K562 (cell line): Measurements from ENCODE around the gene TANK. TPM values are rescaled to one million over a fixed set of nuclear protein-coding genes. Genes with fewer than 3 reads are reported as not detected.

Experiments
- ATAC-seq: fragments of 200-7000 bp; cut with Tn5 transposase; 3 replicates; pipeline ENCODE4 v1.9.1; 2020; ENCODE audit warnings: moderate library complexity
- BruUV-seq: library from RNA; stranded (reverse); fragments of 400-500 nt; replicated peaks from 2 replicates; lab custom pipeline; 2021; lab: Mats Ljungman, UMichigan
- CTCF ChIA-PET: fragments of 300-600 bp; formaldehyde crosslinking; extraction: SDS; loops from one replicate; lab custom pipeline; 2021; ENCODE audit warnings: low intra/inter-chr PET ratio; lab: Yijun Ruan, JAX
- POLR2A ChIA-PET: fragments of 300-600, 350-650 bp; sonication (Branson Sonifier 250); formaldehyde crosslinking; extraction: SDS; loops from one replicate; lab custom pipeline; 2021; ENCODE audit warnings: antibody characterized with exemption, inconsistent platforms; lab: Yijun Ruan, JAX
- DNase-seq, 4 experiments: peaks; one replicate each; pipeline versions ENCODE4 v3.0.0 to v3.0.0-alpha.2; 2011 to 2018; ENCODE audit warnings: low spot score in 3 of 4, mixed read lengths in 3 of 4; ENCODE audit errors: extremely low read depth in 1 of 4
- FAIRE-seq: peaks from 2 replicates; lab custom pipeline; 2011; peaks lifted over from hg19 to GRCh38; lab: Jason Lieb, UNC
- H2AFZ ChIP-seq: 2 replicates; pipeline ENCODE4 v1.6.0; 2011; ENCODE audit warnings: low read depth, low read length, control low read depth, inconsistent platforms
- H3K27ac ChIP-seq: fragments of 200-600 bp; 3 replicates; pipeline ENCODE4 v1.8.0; 2011; ENCODE audit warnings: low read depth, mild to moderate bottlenecking, control low read depth, inconsistent platforms, low read length, moderate library complexity, mixed read lengths; ENCODE audit errors: extremely low read depth
- H3K27me3 ChIP-seq, 2 experiments: fragments of 300-600 bp in 1 of 2; 2 replicates in 1 of 2; 3 replicates in 1 of 2; pipeline versions ENCODE4 v1.6.0 to v1.8.0; 2011; ENCODE audit warnings: inconsistent platforms in 2 of 2, low read length in 2 of 2, mild to moderate bottlenecking in 1 of 2, mixed read lengths in 1 of 2, moderate library complexity in 1 of 2; ENCODE audit not compliant: control insufficient read depth in 2 of 2, insufficient read depth in 2 of 2
- H3K36me3 ChIP-seq: fragments of 300-600 bp; 3 replicates; pipeline ENCODE4 v1.8.0; 2011; ENCODE audit warnings: mild to moderate bottlenecking, low read length, inconsistent platforms; ENCODE audit not compliant: control insufficient read depth, insufficient read depth
- H3K4me1 ChIP-seq, 2 experiments: fragments of 200-600 bp in 1 of 2; replicated peaks in 1 of 2; 2 replicates in 1 of 2; 3 replicates in 1 of 2; pipeline versions ENCODE4 v1.5.1 to v1.8.0; 2011; ENCODE audit warnings: inconsistent platforms in 2 of 2, low read length in 2 of 2, mild to moderate bottlenecking in 1 of 2, mixed read lengths in 1 of 2, moderate library complexity in 1 of 2; ENCODE audit not compliant: control insufficient read depth in 2 of 2, insufficient read depth in 2 of 2
- H3K4me2 ChIP-seq: 2 replicates; pipeline ENCODE4 v1.6.1; 2011; ENCODE audit warnings: low read length, control low read depth, inconsistent platforms, mixed read lengths; ENCODE audit not compliant: insufficient read depth
- H3K4me3 ChIP-seq: fragments of 200-600 bp; sonication (generic), shearing (Covaris generic); 2 replicates; pipeline ENCODE4 v1.5.1; 2016; ENCODE audit warnings: control low read depth, inconsistent platforms
- H3K79me2 ChIP-seq: fragments of 200-600 bp; 3 replicates; pipeline ENCODE4 v1.8.0; 2011; ENCODE audit warnings: low read length, inconsistent platforms; ENCODE audit not compliant: control insufficient read depth, insufficient read depth
- H3K9ac ChIP-seq, 2 experiments: 2 replicates each; pipeline versions ENCODE4 v1.6.0 to v1.6.1; 2011; ENCODE audit warnings: low read depth in 2 of 2, low read length in 2 of 2, control low read depth in 1 of 2, inconsistent platforms in 1 of 2, mild to moderate bottlenecking in 1 of 2, mixed read lengths in 1 of 2; ENCODE audit not compliant: insufficient read depth in 1 of 2
- H3K9me1 ChIP-seq: one replicate; pipeline ENCODE4 v1.6.0; 2011; ENCODE audit warnings: inconsistent platforms, mild to moderate bottlenecking, low read length, moderate library complexity; ENCODE audit not compliant: control insufficient read depth, insufficient read depth
- H3K9me3 ChIP-seq: replicated peaks from 2 replicates; pipeline ENCODE4 v1.5.1; 2011; ENCODE audit warnings: low read depth, low read length, inconsistent platforms; ENCODE audit not compliant: control insufficient read depth, insufficient read depth
- H4K20me1 ChIP-seq: replicated peaks from 2 replicates; pipeline ENCODE4 v1.6.1; 2011; ENCODE audit warnings: low read length, inconsistent platforms, mixed read lengths; ENCODE audit not compliant: control insufficient read depth, insufficient read depth
- ADNP ChIP-seq: fragments of 200-800 bp; sonication (Bioruptor generic); IDR thresholded peaks from 2 replicates; pipeline ENCODE4 v1.6.1; 2016; ENCODE audit warnings: missing genetic modification characterization, missing compliant biosample characterization
- ATF1 ChIP-seq, 2 experiments: fragments of 450-650 bp in 1 of 2; IDR thresholded peaks; 2 replicates each; pipeline ENCODE4 v1.6.1; 2016; ENCODE audit warnings: missing compliant biosample characterization in 1 of 2, missing genetic modification characterization in 1 of 2
- CBX3 ChIP-seq, 2 experiments: IDR thresholded peaks; 1 replicate in 1 of 2; 2 replicates in 1 of 2; pipeline ENCODE4 v1.6.1; 2012; ENCODE audit warnings: inconsistent platforms in 2 of 2, low read length in 2 of 2, borderline replicate concordance in 1 of 2, control low read depth in 1 of 2
- CHAMP1 ChIP-seq: fragments of 450-650 bp; IDR thresholded peaks from 2 replicates; pipeline ENCODE4 v1.6.1; 2016; ENCODE audit warnings: mild to moderate bottlenecking
- EHMT2 ChIP-seq: fragments of 450-650 bp; IDR thresholded peaks from 2 replicates; pipeline ENCODE4 v1.6.1; 2018; ENCODE audit warnings: antibody characterized with exemption
- FOSL1 ChIP-seq: fragments of 200-800 bp; sonication (Bioruptor generic); conservative IDR thresholded peaks from 2 replicates; pipeline ENCODE4 v1.6.1; 2016; ENCODE audit warnings: missing genetic modification characterization, missing compliant biosample characterization
- MBD2 ChIP-seq: sonication (generic); IDR thresholded peaks from 2 replicates; pipeline ENCODE4 v1.6.1; 2016; ENCODE audit warnings: low read depth, borderline replicate concordance
- NCOA4 ChIP-seq: fragments of 450-650 bp; IDR thresholded peaks from 2 replicates; pipeline ENCODE4 v1.6.1; 2018; ENCODE audit warnings: mild to moderate bottlenecking; ENCODE audit not compliant: partially characterized antibody
- RCOR1 ChIP-seq, 2 experiments: IDR thresholded peaks; 2 replicates each; pipeline ENCODE4 v1.6.1; 2012; ENCODE audit warnings: low read depth in 2 of 2, low read length in 2 of 2, borderline replicate concordance in 1 of 2, improper control_type of control experiment in 1 of 2
- SMARCE1 ChIP-seq: fragments of 450-650 bp; IDR thresholded peaks from 2 replicates; pipeline ENCODE4 v1.7.1; 2016; ENCODE audit warnings: mild to moderate bottlenecking
- ZNF23 ChIP-seq: fragments of 250-450 bp; sonication (Bioruptor Pico); IDR thresholded peaks from 2 replicates; pipeline ENCODE4 v1.4.0; 2020; ENCODE audit warnings: mild to moderate bottlenecking
- ZSCAN29 ChIP-seq: fragments of 450-650 bp; IDR thresholded peaks from 2 replicates; pipeline ENCODE4 v1.6.1; 2017
- WGBS: fragments of 100-300 bp; shearing (Covaris generic); methylation state at CpG from one replicate; pipeline ENCODE4 v1.1.6; 2016; ENCODE audit warnings: low coverage, mixed read lengths; ENCODE audit not compliant: insufficient coverage; ENCODE audit errors: missing lambda C conversion rate; 5-methylcytosine and 5-hydroxymethylcytosine counted together
- in situ Hi-C: fragments of 300-500 bp; cut with MboI; formaldehyde crosslinking; loops from 4 replicates; pipeline ENCODE4 v1.15.0; 2018; ENCODE audit warnings: inconsistent platforms, mixed read lengths
- intact Hi-C: fragments of 100-400 bp; cut with micrococcal nuclease; formaldehyde crosslinking; loops from 2 replicates; pipeline ENCODE4 v1.14.2; 2022
- polyA plus RNA-seq, 8 experiments: library from polyadenylated mRNA; depleted of rRNA in 4 of 8; stranded (reverse) in 5 of 8; unstranded in 3 of 8; fragments of >200 nt; fragmentation: Nextera tagmentation in 2 of 8; fragmentation: Illumina TruSeq in 1 of 8; extraction: Ambion mirVana in 2 of 8; extraction: Trizol in 1 of 8; gene quantifications; 2 replicates each; pipeline versions ENCODE4 v1.2.1 to v1.2.3, GENCODE V29; 2011 to 2014; ENCODE audit warnings: inconsistent platforms in 1 of 8, missing spikeins in 1 of 8
- total RNA-seq, 7 experiments: library from RNA; depleted of rRNA in 6 of 7; stranded (reverse); fragments of >200 nt in 6 of 7; fragmentation: Illumina TruSeq in 2 of 7; extraction: Trizol in 2 of 7; gene quantifications; 2 replicates each; pipeline versions ENCODE4 v1.2.1 to v1.2.3, GENCODE V29; 2011 to 2021; ENCODE audit warnings: low replicate concordance in 1 of 7
- TF ChIP-seq, protein P1 (sequence below): sonication (generic); formaldehyde crosslinking; IDR thresholded peaks from 2 replicates; pipeline ENCODE4 v1.8.1; 2022; ENCODE audit warnings: missing genetic modification reagents
- TF ChIP-seq, protein P2 (sequence below): sonication (generic); formaldehyde crosslinking; IDR thresholded peaks from 2 replicates; pipeline ENCODE4 v1.5.0; 2020; ENCODE audit warnings: missing genetic modification reagents
- TF ChIP-seq, protein P3 (sequence below): fragments of 450-650 bp; IDR thresholded peaks from 2 replicates; pipeline ENCODE4 v1.6.1; 2016

Gene TANK
- total and polyA plus RNA-seq, 9 of the 15 experiments (the other 6 are each of a cell fraction or from before 2014, with no cell fraction given), result 43.0 to 91.5 (median 54.4) TPM

- TF ChIP-seq NCOA4 (no peak), ADNP (tag) (no peak)
These were observed 47.7 kb downstream of the TANK start (continued) for GRCh38 chr2:161207941-161208340.

- peaks cover 46% of the 10 kb centered on the region for H3K36me3 ChIP-seq
- peak overlapping the region; percentile 46; the same call in 1 of the 3 replicates for H3K27ac ChIP-seq
- no peaks in the 10 kb centered on the region for H4K20me1 ChIP-seq
- CTCF ChIA-PET, result no interaction called here
- H3K27me3 ChIP-seq, result no peaks in the 10 kb centered on the region
- peak; percentile 86 for FAIRE-seq
- H3K4me1 ChIP-seq, result peaks cover 0 to 9% of the 10 kb centered on the region in 2 experiments; a peak in 1 of 5 replicates
- ATAC-seq, result peak; percentile 97
- DNase-seq, result peak; percentile 12 to 80 (median 32)
- intact Hi-C loops, result no loop called here
- no peak overlapping the region for H2AFZ ChIP-seq
- POLR2A ChIA-PET, result interaction anchor here (1.1 kb wide), 1 partner anchor 35 kb away, joined by 3 read pairs; no protein-coding TSS in a partner anchor
- WGBS, result 17% methylated on average over 4 of the region's 4 CpGs
- no peaks in the 10 kb centered on the region for H3K79me2 ChIP-seq
- in situ Hi-C loops, result no loop called here
- H3K9ac ChIP-seq, result no peak overlapping the region
- no peak overlapping the region for H3K4me2 ChIP-seq
- no peak overlapping the region for H3K4me3 ChIP-seq
- H3K9me1 ChIP-seq, result no peaks in the 10 kb centered on the region
- no TSS peak for BruUV-seq
- no peaks in the 10 kb centered on the region for H3K9me3 ChIP-seq
- TF ChIP-seq, protein P1, sequence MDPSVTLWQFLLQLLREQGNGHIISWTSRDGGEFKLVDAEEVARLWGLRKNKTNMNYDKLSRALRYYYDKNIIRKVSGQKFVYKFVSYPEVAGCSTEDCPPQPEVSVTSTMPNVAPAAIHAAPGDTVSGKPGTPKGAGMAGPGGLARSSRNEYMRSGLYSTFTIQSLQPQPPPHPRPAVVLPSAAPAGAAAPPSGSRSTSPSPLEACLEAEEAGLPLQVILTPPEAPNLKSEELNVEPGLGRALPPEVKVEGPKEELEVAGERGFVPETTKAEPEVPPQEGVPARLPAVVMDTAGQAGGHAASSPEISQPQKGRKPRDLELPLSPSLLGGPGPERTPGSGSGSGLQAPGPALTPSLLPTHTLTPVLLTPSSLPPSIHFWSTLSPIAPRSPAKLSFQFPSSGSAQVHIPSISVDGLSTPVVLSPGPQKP (CRISPR knock-in tag), result no peak
- TF ChIP-seq RCOR1 (IDR thresholded peaks at IDR 0.05; ENCODE audit: borderline replicate concordance in 1 of 2, low read depth in 2 of 2, low read length in 2 of 2) (peak in 1 of 2 experiments; percentile 47; a peak in 2 of 4 replicates), ZSCAN29 (no peak), CHAMP1 (0 out of 2 replicates have a peak, but pooled peaks have one; percentile 47), MBD2 (peak; percentile 27; the same call in 1 of the 2 replicates), EHMT2 (peak; percentile 79), CBX3 (IDR thresholded peaks at IDR 0.05; ENCODE audit: borderline replicate concordance in 1 of 2, low read length in 2 of 2) (peak in 1 of 2 experiments; percentile 24; a peak in 1 of 3 replicates), SMARCE1 (0 out of 2 replicates have a peak, but pooled peaks have one; percentile 42), FOSL1 (peak; percentile 95), ATF1 (CRISPR knock-in tag; IDR thresholded peaks at IDR 0.05) (no peak), ATF1 (tag; IDR thresholded peaks at IDR 0.05) (peak; percentile 51), ZNF23 (CRISPR knock-in tag) (no peak)
- TF ChIP-seq, protein P2, sequence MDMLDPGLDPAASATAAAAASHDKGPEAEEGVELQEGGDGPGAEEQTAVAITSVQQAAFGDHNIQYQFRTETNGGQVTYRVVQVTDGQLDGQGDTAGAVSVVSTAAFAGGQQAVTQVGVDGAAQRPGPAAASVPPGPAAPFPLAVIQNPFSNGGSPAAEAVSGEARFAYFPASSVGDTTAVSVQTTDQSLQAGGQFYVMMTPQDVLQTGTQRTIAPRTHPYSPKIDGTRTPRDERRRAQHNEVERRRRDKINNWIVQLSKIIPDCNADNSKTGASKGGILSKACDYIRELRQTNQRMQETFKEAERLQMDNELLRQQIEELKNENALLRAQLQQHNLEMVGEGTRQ, result no peak
- TF ChIP-seq, protein P3, sequence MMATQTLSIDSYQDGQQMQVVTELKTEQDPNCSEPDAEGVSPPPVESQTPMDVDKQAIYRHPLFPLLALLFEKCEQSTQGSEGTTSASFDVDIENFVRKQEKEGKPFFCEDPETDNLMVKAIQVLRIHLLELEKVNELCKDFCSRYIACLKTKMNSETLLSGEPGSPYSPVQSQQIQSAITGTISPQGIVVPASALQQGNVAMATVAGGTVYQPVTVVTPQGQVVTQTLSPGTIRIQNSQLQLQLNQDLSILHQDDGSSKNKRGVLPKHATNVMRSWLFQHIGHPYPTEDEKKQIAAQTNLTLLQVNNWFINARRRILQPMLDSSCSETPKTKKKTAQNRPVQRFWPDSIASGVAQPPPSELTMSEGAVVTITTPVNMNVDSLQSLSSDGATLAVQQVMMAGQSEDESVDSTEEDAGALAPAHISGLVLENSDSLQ, result peak; percentile 36; the same call in 1 of the 2 replicates
These were observed 48.4 kb downstream of the TANK start for GRCh38 chr2:161208527-161209139.
